Measurements from ENCODE around the gene GNG2. TPM values are rescaled to one million over a fixed set of nuclear protein-coding genes. Genes with fewer than 3 reads are reported as not detected.

The GNG2 gene
- total and polyA plus RNA-seq, 2 of the 8 experiments (the other 6 are each of a cell fraction or from before 2014, with no cell fraction given): 8.2 to 17.9 TPM

GRCh38 chr14:52010173-52010693 lies 149.8 kb downstream of the GNG2 start (continued):
- no peak for TF ChIP-seq SAP30 (IDR thresholded peaks at IDR 0.05; ENCODE audit: insufficient read depth, insufficient replicate concordance, low read length)
